ENCODE data around the gene ESPNL.

The ESPNL gene

GRCh38 chr2:238077292-238077691, 22.8 kb upstream of the ESPNL start:
- peak; percentile 29 for DNase-seq

GRCh38 chr2:238079874-238080327, 20.2 kb upstream of the ESPNL start:
- no peak for DNase-seq

GRCh38 chr2:238080518-238080917, 19.6 kb upstream of the ESPNL start:
- DNase-seq: no peak

GRCh38 chr2:238081150-238081549, 19.0 kb upstream of the ESPNL start:
- no peak for DNase-seq

- no peak for DNase-seq
Measured at GRCh38 chr2:238081561-238081960, 18.6 kb upstream of the ESPNL start.

GRCh38 chr2:238082151-238082550, 18.0 kb upstream of the ESPNL start:
- no peak for DNase-seq

GRCh38 chr2:238082827-238083226, 17.3 kb upstream of the ESPNL start:
- DNase-seq: no peak

- no peak for DNase-seq
Measured at GRCh38 chr2:238083919-238084318, 16.2 kb upstream of the ESPNL start.

- no peak for DNase-seq
Measured at GRCh38 chr2:238084761-238085160, 15.4 kb upstream of the ESPNL start.

- no peak for DNase-seq
Measured at GRCh38 chr2:238085899-238086298, 14.2 kb upstream of the ESPNL start.

- DNase-seq: no peak
Measured at GRCh38 chr2:238087211-238087610, 12.9 kb upstream of the ESPNL start.

GRCh38 chr2:238090887-238091286, 9.3 kb upstream of the ESPNL start:
- DNase-seq: no peak

- no peak for DNase-seq
Measured at GRCh38 chr2:238091436-238092060, 8.6 kb upstream of the ESPNL start.

- no peak for DNase-seq
Measured at GRCh38 chr2:238092486-238093035, 7.6 kb upstream of the ESPNL start.

GRCh38 chr2:238093181-238094140, 6.7 kb upstream of the ESPNL start:
- DNase-seq: no peak

- DNase-seq: no peak
Measured at GRCh38 chr2:238094438-238095022, 5.6 kb upstream of the ESPNL start.

- no peak for DNase-seq
Measured at GRCh38 chr2:238095143-238095542, 5.0 kb upstream of the ESPNL start.

GRCh38 chr2:238096311-238097011, 3.7 kb upstream of the ESPNL start:
- no peak for DNase-seq

- DNase-seq: no peak
Measured at GRCh38 chr2:238097201-238097987, 2.7 kb upstream of the ESPNL start.

GRCh38 chr2:238097988-238098871, 1.9 kb upstream of the ESPNL start:
- DNase-seq: peak; percentile 73
